ENCODE results near the gene TTLL9.

TTLL9 gene

GRCh38 chr20:31837896-31838397, 32.5 kb upstream of the TTLL9 start:
- no peak for DNase-seq

DNA sequence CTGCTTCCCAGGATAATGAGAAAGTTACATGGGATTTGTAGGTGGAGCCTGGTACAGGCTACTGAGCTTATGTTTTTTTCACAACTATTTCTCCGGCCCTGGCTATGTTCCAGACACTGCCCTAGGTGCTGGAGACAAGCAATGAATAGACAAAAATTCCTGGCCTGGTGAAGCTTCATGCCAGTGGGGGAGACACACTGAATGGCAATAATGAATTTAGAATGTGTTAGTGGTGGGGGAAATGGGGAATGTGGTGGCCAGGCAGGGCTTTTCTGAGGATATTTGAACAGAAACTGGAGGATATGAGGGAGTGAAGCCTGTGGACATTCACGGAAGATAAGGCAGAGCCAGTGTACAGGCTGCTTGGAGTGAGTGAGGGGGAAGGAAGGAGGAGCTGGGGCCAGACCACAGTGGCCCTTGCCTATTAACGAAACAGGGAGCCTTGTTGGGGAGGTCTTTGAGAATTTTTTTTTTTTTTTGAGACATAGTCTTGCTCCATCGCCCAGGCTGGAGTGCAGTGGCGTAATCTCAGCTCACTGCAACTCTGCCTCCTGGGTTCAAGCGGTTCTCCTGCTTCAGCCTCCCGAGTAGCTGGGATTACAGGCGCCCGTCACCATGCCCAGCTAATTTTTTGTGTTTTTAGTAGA, 31.7 kb upstream of the TTLL9 start:
- DNase-seq, result no peak

- no peak for DNase-seq
These were observed 30.5 kb upstream of the TTLL9 start for GRCh38 chr20:31839782-31840487.

- DNase-seq, result no peak
These were observed 29.3 kb upstream of the TTLL9 start for GRCh38 chr20:31840906-31841816.

DNA sequence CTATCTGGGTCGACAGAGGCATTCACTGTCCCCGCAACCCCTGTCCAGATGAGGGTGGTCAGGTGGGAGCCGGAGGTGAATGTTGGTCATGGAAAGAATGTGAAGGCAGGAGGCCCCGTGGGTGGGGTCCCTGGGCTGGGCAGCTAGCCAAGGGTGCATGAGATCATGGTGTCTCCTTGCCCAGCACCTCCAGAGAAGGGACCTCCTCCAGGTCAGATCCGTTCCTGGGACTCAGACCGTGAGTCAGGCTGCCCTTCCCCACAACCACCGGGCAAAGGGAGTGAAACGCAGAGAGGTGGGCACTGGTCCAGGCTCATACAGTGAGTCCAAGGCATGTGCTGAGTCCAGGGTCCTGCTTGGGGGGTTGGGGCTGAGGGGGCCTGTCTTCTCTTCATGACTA, 28.5 kb upstream of the TTLL9 start:
- no peak for DNase-seq

GRCh38 chr20:31842471-31843157, 27.8 kb upstream of the TTLL9 start:
- DNase-seq, result no peak

- DNase-seq, result no peak
These were observed 27.1 kb upstream of the TTLL9 start for GRCh38 chr20:31843288-31843687.

GRCh38 chr20:31843881-31844280, 26.6 kb upstream of the TTLL9 start:
- no peak for DNase-seq

DNA sequence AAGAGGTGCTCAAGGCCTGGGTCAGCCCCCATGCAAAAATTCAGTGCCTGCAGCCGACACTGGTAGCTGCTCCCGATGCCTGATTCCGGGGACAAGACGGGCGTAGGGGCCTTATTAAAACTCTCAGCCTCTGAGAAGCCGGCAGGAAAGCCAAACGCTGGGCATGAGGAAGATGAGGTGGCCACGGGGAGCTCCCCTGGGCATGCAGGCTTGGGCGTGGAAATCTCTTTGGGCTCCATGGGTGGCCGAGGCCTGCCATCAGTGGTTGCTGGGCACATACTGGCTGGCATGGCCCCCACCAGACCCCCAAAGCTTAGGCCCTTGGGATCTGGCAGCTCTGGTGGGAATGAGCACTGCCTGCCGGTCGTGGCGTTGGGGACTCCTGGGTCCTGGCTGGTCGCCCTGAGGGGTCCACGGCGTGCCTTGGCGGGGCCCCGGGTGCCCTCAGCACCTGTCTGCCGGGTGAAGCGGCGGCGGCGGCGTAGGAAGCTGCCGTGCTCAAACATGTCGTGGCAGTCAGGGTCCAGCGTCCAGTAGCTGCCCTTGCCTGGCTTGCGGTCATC, 25.6 kb upstream of the TTLL9 start:
- no peak for DNase-seq

- DNase-seq, result no peak
These were observed 25.1 kb upstream of the TTLL9 start, which contains the start of gene FOXS1 for GRCh38 chr20:31845300-31845863. FOXS1 (minus strand) TSS chr20:31845604; CDS start chr20:31845542, 62 bp downstream.

DNA sequence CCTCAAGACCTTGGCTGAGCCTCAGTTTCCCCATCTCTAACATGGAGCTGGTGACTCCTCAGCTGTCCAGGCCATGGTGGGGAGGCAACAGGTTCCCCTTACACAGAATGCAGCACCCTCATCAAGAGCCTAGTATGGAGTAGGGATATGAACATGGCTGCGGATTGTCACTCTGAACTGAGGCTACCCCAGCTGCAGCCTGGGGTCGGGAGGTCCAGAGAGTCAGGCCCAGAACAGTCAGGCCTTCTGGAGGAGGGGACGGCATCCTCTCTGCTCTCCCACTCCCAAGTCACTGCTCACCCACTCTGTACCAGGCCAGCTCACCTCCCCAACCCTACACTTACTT, 23.7 kb upstream of the TTLL9 start:
- DNase-seq, result no peak

GRCh38 chr20:31848088-31848999, 22.1 kb upstream of the TTLL9 start:
- DNase-seq, result no peak

DNA sequence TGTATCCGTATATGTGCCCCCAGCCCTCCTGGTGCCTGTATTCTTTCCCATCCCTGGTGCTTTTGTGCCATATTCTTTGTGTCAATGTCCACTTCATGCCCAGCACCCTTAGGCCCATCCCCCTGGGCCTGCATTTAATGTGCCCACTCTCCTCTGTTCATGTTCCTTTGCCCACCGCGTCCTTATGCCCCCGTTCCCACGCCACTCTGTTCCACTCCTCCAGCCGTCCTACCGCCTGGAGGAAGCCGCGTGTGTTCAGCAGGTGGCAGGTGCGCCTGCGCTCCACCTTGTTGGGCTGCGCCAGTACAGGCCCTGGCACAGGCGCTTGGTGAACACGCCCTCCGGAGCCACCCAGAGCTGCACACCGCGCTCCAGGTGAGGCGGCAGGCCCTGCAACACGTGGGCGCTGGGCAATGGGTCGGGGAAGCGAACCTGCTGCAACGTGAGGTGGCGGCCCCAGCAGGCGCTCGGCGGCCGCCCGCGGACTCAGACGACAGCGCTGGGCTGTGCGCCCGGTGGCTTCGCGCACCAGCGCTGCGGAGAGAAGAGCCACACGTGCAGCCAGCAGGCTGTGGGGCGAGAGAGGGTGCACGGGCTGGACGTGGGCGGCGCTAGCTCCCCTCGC, 21.0 kb upstream of the TTLL9 start:
- no peak for DNase-seq

- DNase-seq, result no peak
These were observed 19.0 kb upstream of the TTLL9 start for GRCh38 chr20:31851240-31851955.

DNA sequence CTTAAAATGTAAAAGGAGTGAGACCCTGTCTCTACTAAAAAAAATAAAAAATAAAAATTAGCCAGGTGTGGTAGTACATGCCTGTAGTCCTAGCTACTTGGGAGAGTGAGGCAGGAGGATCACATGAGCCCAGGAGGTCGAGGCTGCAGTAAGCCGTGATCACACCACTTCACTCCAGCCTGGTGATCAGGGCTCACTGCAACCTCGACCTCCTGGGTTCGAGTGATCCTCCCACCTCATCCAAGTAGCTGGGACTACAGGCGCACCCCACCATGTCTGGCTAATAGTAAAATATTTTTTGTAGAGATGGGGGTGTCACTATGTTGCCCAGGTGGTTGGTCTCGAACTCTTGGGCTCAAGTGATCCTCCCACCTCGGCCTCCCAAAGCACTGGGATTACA, 17.0 kb upstream of the TTLL9 start:
- DNase-seq, result no peak

GRCh38 chr20:31856516-31856915, 13.9 kb upstream of the TTLL9 start:
- DNase-seq, result no peak

- DNase-seq, result no peak
These were observed 12.3 kb upstream of the TTLL9 start for GRCh38 chr20:31857861-31858759.

- no peak for DNase-seq
These were observed 11.7 kb upstream of the TTLL9 start for GRCh38 chr20:31858760-31859083.
